HG02588 (cell line): ENCODE data around the gene KCNQ1OT1.

ENCODE experiments used
- ATAC-seq: cut with Tn5 transposase; IDR thresholded peaks from one replicate; pipeline ENCODE4 v1.9.1; 2021; ENCODE audit warnings: mild to moderate bottlenecking, moderate library complexity; ENCODE audit not compliant: unreplicated experiment

KCNQ1OT1 gene

GRCh38 chr11:2574043-2574552 lies 125.7 kb downstream of the KCNQ1OT1 start:
- ATAC-seq, result no peak

- no peak for ATAC-seq
Measured at GRCh38 chr11:2573240-2574042, 126.4 kb downstream of the KCNQ1OT1 start.

DNA sequence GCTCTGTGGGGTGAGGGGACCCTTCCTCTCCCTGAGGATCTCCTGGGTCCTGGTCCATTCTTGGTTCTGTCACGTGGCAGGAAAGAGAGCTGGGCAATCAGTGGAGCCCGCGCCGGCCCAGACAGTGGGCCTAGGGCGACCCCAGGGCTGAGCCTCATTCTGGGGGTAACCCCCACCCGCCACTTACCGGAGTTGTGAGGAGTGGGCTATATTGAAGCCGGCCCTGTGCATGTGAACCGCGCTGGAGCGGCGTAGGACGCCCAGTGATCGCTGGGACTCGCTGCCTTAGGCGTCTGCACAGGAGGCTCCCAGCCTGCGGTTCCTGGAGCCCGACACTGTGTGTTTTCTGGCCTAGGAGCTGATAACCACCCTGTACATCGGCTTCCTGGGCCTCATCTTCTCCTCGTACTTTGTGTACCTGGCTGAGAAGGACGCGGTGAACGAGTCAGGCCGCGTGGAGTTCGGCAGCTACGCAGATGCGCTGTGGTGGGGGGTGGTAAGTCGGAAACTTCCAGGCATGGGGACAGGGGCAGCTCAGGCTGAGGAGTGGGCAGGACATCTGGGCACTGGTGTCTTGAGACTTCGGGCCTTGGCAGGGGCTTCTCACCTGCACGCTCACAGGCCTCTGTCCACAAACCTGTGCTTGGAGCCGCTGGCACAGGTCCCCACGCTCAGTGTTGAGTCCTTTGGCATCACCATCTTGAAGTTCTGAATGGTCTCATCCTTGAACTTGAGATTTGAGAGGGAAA lies 127.1 kb downstream of the KCNQ1OT1 start:
- ATAC-seq, result no peak

DNA sequence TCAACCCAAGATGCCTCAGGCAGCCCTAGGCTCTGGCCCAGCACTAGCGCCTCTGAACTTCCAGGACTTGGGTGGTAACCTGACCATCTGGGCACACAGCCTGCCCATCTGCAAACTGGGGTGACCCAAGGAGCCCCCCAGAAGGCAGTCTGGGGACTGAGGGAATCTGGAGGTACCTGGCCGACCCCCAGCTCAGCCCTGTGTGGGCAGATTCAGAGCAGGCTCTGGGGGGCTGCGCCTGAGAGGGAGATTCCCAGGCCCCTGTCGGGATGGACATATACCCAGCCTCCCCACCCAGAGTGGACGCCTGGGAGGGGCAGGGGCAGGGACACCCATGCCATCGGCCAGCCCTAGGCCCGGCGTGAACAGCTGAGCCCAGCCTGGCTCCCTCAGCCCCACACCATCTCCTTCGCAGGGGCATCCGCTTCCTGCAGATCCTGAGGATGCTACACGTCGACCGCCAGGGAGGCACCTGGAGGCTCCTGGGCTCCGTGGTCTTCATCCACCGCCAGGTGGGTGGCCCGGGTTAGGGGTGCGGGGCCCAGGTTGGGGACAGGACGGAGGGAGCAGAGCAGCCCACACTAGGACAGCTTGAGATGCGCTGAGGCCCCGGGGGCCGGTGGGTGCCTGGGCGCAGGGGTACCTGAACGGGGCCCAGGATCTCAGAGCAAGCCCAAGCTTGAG lies 128.1 kb downstream of the KCNQ1OT1 start:
- no peak for ATAC-seq

DNA sequence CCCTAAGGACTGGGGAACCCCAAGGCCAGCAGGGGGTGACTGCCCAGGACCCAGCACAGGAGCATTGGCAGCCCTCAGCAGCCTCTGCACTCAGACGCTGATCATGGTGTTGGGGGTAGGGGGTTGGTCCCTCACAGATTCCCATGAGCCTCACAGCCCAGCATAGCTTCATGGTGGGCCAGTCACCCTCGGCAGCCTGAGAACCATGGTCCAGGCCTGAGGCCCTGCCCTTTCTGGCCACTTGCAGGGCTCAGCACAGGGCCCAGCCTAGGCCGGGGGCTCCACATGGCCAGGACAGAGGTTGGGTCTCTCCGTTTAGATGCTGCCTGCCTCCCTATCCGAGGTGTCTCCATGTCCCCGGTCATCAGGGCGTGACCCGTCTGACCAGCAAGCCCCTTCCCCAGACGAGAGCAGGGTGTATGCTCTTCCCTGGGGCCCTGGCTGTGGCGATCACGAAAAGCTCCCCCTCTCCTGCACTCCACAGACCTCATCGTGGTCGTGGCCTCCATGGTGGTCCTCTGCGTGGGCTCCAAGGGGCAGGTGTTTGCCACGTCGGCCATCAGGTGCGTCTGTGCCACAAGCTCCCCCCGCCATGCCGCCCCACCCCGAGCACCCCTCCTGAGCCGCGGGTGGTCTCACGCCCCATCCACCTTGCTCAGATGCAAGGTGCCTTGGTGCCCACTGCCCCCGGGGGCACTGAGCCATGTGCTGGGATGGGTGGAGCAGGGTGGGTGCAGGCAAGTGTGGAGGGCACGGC lies 128.8 kb downstream of the KCNQ1OT1 start:
- no peak for ATAC-seq

- no peak for ATAC-seq
Measured at GRCh38 chr11:2570211-2570811, 129.5 kb downstream of the KCNQ1OT1 start.

DNA sequence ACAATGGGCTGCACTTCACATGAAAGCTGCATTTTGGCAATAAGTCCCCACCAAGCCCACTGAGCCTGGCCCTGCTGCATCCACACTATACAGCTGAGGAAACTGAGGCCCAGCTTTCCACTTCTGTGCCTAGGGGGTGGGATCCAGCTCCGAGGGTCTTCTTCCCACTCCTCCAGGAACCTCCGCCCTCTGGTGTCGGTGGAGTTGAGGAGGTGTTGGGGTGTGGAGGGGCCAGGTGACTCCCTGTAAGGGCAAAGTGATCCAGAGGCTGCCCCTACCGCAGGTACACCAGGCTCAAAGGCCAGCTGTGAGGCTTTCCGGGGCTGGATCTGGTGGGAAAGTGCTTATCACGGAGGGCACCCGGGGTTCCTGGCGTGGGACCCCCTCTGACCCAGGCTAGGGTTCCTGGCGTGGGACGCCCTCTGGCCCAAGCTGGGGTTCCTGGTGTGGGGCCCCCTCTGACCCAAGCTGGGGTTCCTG lies 130.0 kb downstream of the KCNQ1OT1 start:
- no peak for ATAC-seq

- no peak for ATAC-seq
Measured at GRCh38 chr11:2569321-2569721, 130.5 kb downstream of the KCNQ1OT1 start.

DNA sequence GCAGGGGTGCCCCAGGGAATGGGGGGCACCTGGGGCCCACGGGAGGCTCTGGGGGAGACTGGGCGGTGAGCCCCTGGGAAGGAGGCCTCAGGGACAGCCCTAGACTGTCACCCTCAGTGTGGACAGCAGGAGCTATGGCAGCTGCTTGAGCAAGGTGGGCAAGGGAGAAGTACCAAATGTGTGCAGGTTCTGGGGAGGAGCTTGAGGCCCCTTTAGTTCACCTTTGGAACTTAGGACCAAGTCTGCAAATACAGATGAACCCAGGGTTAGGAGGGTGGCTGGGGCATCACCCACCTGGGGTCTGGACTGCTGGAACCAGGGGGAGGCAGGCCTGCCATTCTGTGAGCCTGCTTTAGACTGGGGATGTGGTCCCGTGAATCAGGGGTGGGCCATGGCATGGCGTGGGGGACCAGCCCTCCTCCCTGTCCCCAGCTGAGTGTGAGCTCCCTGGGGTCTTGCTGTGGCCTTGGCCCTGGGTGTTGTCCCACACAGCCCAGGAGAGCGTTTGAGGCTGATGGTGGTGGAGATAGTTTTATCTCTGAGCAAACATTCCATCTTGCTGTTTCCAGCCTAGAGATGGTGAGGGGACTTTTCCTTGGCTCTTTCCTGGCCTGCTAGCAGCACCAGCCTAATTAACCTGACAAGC lies 132.6 kb downstream of the KCNQ1OT1 start:
- ATAC-seq, result no peak

GRCh38 chr11:2566223-2567025 lies 133.4 kb downstream of the KCNQ1OT1 start:
- ATAC-seq, result no peak

DNA sequence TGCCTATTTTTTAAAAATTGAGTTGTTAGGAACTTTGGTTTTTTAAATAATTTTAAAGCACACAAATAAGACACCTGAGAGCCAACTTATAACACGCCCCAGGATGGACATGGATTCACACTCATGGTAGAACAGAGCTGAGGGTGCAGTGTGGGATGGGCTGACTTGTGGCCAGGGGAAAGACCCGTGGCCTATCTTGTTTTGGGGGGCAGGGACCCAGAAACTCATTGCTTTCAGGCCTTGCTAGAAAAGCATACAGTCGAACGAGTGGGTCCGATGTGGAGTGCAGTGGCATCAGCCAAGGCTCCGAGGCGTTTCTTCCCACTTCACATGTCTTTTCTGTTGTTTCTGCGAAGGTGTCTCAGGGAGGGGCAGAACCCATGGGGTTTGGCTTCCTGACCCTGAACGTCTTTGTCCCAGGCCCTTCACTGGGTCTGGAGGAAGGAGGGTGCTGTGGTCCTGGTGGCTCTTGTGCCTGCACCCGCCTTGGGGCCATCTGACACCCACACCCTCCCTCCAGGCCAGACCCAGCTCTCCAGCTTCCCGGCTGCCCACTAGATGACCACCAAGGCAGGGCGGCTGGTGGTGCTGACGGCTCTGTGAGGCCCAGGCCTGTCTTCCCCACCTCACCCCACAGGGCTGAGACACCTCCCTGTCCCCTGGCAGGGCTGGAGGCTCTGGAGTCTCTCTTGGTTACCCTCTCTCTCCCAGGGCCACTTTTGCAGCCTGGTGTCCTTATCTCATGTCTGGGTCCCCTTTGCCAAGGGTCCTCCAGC lies 134.2 kb downstream of the KCNQ1OT1 start:
- no peak for ATAC-seq

DNA sequence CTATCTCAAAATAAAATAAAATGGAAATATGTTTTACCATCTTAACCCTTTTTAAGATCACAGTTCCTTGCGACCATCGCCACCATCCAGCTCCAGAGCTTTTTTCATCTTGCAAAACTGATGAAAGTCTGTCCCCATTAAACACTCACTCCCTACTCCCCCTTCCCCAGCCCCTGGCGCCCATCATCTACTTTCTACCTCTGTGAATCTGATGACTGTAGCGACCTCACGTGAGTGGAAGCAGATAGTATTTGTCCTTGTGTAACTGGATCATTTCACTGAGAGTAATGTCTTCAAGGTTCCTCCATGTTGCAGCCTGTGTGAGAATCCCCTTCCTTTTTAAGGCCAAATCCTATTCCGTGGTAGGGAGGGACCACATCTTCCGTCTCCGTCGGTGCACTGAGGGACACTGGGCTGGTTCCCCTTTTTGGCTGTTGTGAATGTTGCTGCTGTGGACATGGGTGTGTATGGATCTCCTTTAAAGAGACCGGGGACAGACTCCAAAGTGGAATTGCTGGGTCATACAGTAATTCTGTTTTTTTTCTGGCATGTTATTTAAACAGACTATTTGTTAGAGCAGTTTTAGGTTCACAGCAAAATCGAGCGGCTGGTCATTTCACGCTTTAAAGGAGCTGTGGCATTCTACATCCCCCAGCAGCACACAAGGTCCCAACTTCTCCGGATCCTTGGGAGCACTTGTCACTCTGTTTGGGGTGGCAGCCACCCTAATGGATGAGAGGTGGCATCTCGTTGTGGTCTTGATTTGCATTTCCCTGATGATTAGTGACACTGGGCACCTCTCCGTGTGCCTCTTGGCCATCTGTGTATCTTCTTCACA lies 135.0 kb downstream of the KCNQ1OT1 start:
- no peak for ATAC-seq

- ATAC-seq, result no peak
Measured at GRCh38 chr11:2564008-2564530, 135.7 kb downstream of the KCNQ1OT1 start.

DNA sequence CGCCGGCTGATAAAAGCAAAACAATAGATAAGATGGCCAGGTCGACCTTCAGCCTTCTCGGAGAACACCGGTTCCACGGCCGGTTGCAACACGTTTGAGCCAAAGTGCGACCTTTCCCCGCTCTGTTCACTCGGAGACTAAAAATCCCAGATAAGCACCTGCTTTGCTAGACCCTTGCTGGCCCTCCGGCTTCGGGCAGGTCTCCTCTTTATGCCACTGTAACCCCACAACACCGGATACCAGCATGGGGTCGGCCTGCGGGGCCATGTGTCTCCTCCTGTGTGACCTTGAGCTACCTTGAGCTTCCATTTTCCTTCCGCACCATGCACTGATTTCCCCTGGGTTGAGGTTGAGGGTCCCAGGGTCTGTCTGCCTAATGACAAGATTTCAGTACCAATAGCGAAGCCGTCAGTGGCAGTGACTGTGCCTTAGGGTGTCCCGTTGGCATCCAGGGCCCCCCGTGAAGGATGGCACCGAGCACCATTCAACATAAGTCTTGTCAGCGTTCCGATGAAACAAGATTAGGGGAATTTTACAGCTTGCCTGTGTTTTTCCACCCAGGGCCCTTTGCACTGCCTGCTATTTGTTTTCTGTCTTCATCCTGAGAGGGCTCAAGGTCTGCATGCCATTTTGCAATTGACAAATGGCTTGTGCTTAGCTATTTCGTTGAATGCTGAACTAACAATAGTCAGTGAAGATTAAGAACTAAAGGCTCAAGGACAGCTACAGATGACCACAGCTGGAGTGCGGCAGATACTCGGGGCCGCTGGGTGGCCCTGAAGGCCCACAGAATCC lies 136.4 kb downstream of the KCNQ1OT1 start:
- ATAC-seq, result no peak

DNA sequence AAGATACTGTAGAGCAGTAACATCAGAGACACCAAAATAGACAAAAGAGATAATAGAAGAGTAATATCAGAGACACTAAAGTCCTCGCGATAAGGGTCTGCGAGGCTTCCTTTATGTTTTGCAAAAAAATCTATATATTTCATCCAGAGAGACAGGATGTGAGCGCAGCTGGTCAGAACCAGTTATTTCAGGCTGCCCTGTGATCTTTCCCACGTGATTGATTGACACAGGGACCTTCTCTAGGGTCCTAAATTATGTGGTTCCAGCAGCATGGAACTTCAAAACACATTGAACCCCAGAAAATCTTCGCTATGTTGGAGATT lies 136.9 kb downstream of the KCNQ1OT1 start:
- no peak for ATAC-seq
